SK-N-SH (cell line): Measurements from ENCODE around the gene SEMA4F. TPM values are rescaled to one million over a fixed set of nuclear protein-coding genes. Genes with fewer than 3 reads are reported as not detected.

Source experiments
- CTCF ChIA-PET: fragments of 300-600, 350-600 bp; formaldehyde crosslinking; extraction: SDS; loops from one replicate; lab custom pipeline; 2021; lab: Yijun Ruan, JAX
- POLR2A ChIA-PET: fragments of 350-600 bp; sonication (Branson Sonifier 250); formaldehyde crosslinking; extraction: SDS; loops from one replicate; lab custom pipeline; 2020; ENCODE audit warnings: antibody characterized with exemption, inconsistent platforms; lab: Yijun Ruan, JAX
- DNase-seq: peaks from one replicate; pipeline ENCODE4 v3.0.0; 2012
- H2AFZ ChIP-seq: fragments of 200-600 bp; sonication (generic); 2 replicates; pipeline ENCODE4 v1.8.1; 2016; ENCODE audit warnings: antibody characterized with exemption, mild to moderate bottlenecking, low read depth
- H3F3A ChIP-seq: fragments of 200-600 bp; sonication (generic); replicated peaks from 2 replicates; pipeline ENCODE3; 2016; ENCODE audit warnings: antibody characterized with exemption, mild to moderate bottlenecking; ENCODE audit not compliant: insufficient read depth
- H3K27ac ChIP-seq, 2 experiments: fragments of 200-500 bp in 1 of 2; fragments of 200-600 bp in 1 of 2; sonication (Bioruptor generic) in 1 of 2; sonication (generic), shearing (Covaris generic) in 1 of 2; 2 replicates each; pipeline versions ENCODE4 v1.5.1 to v1.6.1; 2014 to 2016; ENCODE audit warnings: low read depth in 2 of 2, inconsistent platforms in 1 of 2, low read length in 1 of 2, mild to moderate bottlenecking in 1 of 2, mixed read lengths in 1 of 2
- H3K27me3 ChIP-seq: fragments of 200-600 bp; sonication (generic), shearing (Covaris generic); 2 replicates; pipeline ENCODE4 v1.6.1; 2016; ENCODE audit warnings: mixed run types; ENCODE audit not compliant: insufficient read depth
- H3K36me3 ChIP-seq, 2 experiments: fragments of 200-500 bp in 1 of 2; fragments of 200-600 bp in 1 of 2; sonication (Bioruptor generic) in 1 of 2; sonication (generic) in 1 of 2; replicated peaks in 1 of 2; 2 replicates each; pipeline versions ENCODE3 to v1.5.1; 2014 to 2016; ENCODE audit warnings: low read length in 1 of 2, mild to moderate bottlenecking in 1 of 2; ENCODE audit not compliant: insufficient read depth in 2 of 2, control insufficient read depth in 1 of 2
- H3K4me1 ChIP-seq, 2 experiments: fragments of 200-500 bp in 1 of 2; fragments of 200-600 bp in 1 of 2; sonication (Bioruptor generic) in 1 of 2; sonication (generic), shearing (Covaris generic) in 1 of 2; 2 replicates each; pipeline versions ENCODE4 v1.5.1 to v1.6.1; 2014 to 2016; ENCODE audit warnings: low read depth in 1 of 2, low read length in 1 of 2, mixed run types in 1 of 2; ENCODE audit not compliant: insufficient read depth in 2 of 2, control insufficient read depth in 1 of 2
- H3K4me2 ChIP-seq: fragments of 200-600 bp; sonication (generic), shearing (Covaris generic); 2 replicates; pipeline ENCODE4 v1.6.1; 2017; ENCODE audit warnings: mixed run types
- H3K4me3 ChIP-seq, 2 experiments: fragments of 200-500 bp in 1 of 2; fragments of 200-600 bp in 1 of 2; sonication (Bioruptor generic) in 1 of 2; sonication (generic), shearing (Covaris generic) in 1 of 2; 2 replicates each; pipeline versions ENCODE4 v1.5.1 to v1.8.1; 2014 to 2016; ENCODE audit warnings: low read depth in 2 of 2, inconsistent platforms in 1 of 2, low read length in 1 of 2, mild to moderate bottlenecking in 1 of 2, mixed read lengths in 1 of 2, moderate library complexity in 1 of 2
- H3K79me2 ChIP-seq: fragments of 200-600 bp; sonication (generic); 2 replicates; pipeline ENCODE4 v1.8.1; 2017; ENCODE audit warnings: mild to moderate bottlenecking; ENCODE audit not compliant: insufficient read depth
- H3K9ac ChIP-seq: fragments of 200-600 bp; sonication (generic); 2 replicates; pipeline ENCODE4 v1.6.1; 2017; ENCODE audit warnings: mixed run types
- H3K9me2 ChIP-seq: fragments of 200-600 bp; sonication (generic); 2 replicates; pipeline ENCODE4 v1.6.1; 2017; ENCODE audit warnings: mixed run types
- H3K9me3 ChIP-seq: fragments of 200-600 bp; sonication (generic); 2 replicates; pipeline ENCODE4 v1.6.1; 2017; ENCODE audit warnings: mixed run types, mild to moderate bottlenecking, moderate library complexity
- H4K20me1 ChIP-seq: fragments of 200-600 bp; sonication (generic); 2 replicates; pipeline ENCODE4 v1.6.1; 2017; ENCODE audit warnings: mild to moderate bottlenecking, mixed run types; ENCODE audit not compliant: insufficient read depth
- FOSL2 ChIP-seq: IDR thresholded peaks from 2 replicates; pipeline ENCODE4 v1.4.0; 2012; ENCODE audit warnings: low read depth, mild to moderate bottlenecking, moderate library complexity, borderline replicate concordance
- JUND ChIP-seq: IDR thresholded peaks from 2 replicates; pipeline ENCODE4 v1.4.0; 2012
- MEF2A ChIP-seq: IDR thresholded peaks from 2 replicates; pipeline ENCODE4 v1.4.0; 2012; ENCODE audit warnings: low read depth, borderline replicate concordance
- NFIC ChIP-seq: IDR thresholded peaks from 2 replicates; pipeline ENCODE4 v1.4.0; 2012; ENCODE audit warnings: borderline replicate concordance
- NRF1 ChIP-seq: IDR thresholded peaks from 2 replicates; pipeline ENCODE4 v1.6.1; 2012; ENCODE audit warnings: low read depth, mild to moderate bottlenecking, low read length
- RAD21 ChIP-seq: IDR thresholded peaks from 2 replicates; pipeline ENCODE4 v1.6.1; 2012; ENCODE audit warnings: mild to moderate bottlenecking, low read length
- RCOR1 ChIP-seq: fragments of 150-350 bp; IDR thresholded peaks from 2 replicates; pipeline ENCODE4 v1.6.1; 2017; ENCODE audit warnings: antibody characterized with exemption, low read length
- RFX5 ChIP-seq: IDR thresholded peaks from 2 replicates; pipeline ENCODE4 v1.6.1; 2012; ENCODE audit warnings: mild to moderate bottlenecking, improper control_type of control experiment, low read length
- RXRA ChIP-seq: IDR thresholded peaks from 2 replicates; pipeline ENCODE4 v1.4.0; 2012; ENCODE audit warnings: low read depth, mild to moderate bottlenecking, borderline replicate concordance
- SMC3 ChIP-seq: IDR thresholded peaks from 2 replicates; pipeline ENCODE4 v1.6.1; 2012; ENCODE audit warnings: low read depth, low read length, improper control_type of control experiment
- YY1 ChIP-seq: IDR thresholded peaks from 2 replicates; pipeline ENCODE4 v1.4.0; 2012; ENCODE audit warnings: low read depth, mild to moderate bottlenecking
- WGBS: methylation state at CpG from one replicate; pipeline ENCODE4 v1.1.6; 2017; ENCODE audit warnings: low lambda C conversion rate; 5-methylcytosine and 5-hydroxymethylcytosine counted together
- polyA plus RNA-seq, 3 experiments: library from polyadenylated mRNA; depleted of rRNA; stranded (reverse); fragments of >200 nt; gene quantifications; 2 replicates each; pipeline ENCODE4 v1.2.3, GENCODE V29; 2012
- TF ChIP-seq, protein P1 (sequence below): IDR thresholded peaks from 2 replicates; pipeline ENCODE4 v1.4.0; 2012; ENCODE audit warnings: low read depth
- TF ChIP-seq, protein P2 (sequence below): fragments of 150-350 bp; IDR thresholded peaks from 2 replicates; pipeline ENCODE4 v1.6.1; 2017; ENCODE audit warnings: antibody characterized with exemption, low read length, low read depth, borderline replicate concordance

Gene SEMA4F
- polyA plus RNA-seq, 1 of the 3 experiments (the other 2 are of a cell fraction): 17.3 TPM

DNA sequence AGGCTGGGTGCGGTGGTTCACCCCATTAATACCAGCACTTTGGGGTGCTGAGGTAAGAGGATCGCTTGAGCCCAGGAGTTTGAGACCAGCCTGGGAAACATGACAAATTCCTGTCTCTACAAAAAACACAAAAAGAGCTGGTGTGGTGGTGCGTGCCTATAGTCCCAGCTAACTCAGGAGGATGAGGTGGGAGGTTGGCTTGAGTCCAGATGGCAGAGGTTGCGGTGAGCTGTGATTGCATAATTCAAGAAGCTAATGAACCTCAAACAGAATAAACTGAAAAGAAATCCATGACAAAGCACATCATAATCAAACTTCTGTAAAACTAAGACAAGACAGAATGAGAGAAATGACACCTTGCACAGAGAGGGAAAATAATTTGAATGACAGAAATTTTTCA, 54.8 kb downstream of the SEMA4F start:
- H3K4me2 ChIP-seq: no peak overlapping the region
- POLR2A ChIA-PET: no interaction called here

GRCh38 chr2:74712223-74713053, 58.4 kb downstream of the SEMA4F start:
- no peak overlapping the region for H3K27ac ChIP-seq
- H2AFZ ChIP-seq: no peak overlapping the region
- H3K36me3 ChIP-seq: no peaks in the 10 kb centered on the region
- peaks cover 0 to 7% of the 10 kb centered on the region in 2 experiments; a peak in 2 of 4 replicates for H3K4me1 ChIP-seq
- ChIA-PET POLR2A (no interaction called here), CTCF (interaction anchor here (1.8 to 6.5 kb wide), 5 partner anchors 9 to 165 kb away, joined by 8 to 93 read pairs (median 49); partner anchors contain the start of gene HK2)
- no peaks in the 10 kb centered on the region for H3F3A ChIP-seq
- H3K27me3 ChIP-seq: no peaks in the 10 kb centered on the region
- H3K9me2 ChIP-seq: no peaks in the 10 kb centered on the region
- no peaks in the 10 kb centered on the region for H3K79me2 ChIP-seq
- H3K9ac ChIP-seq: no peak overlapping the region
- no peak for TF ChIP-seq RCOR1
- TF ChIP-seq RXRA: no peak
- no peak for TF ChIP-seq SMC3
- TF ChIP-seq, protein P1, sequence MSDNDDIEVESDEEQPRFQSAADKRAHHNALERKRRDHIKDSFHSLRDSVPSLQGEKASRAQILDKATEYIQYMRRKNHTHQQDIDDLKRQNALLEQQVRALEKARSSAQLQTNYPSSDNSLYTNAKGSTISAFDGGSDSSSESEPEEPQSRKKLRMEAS: no peak
- TF ChIP-seq RFX5: no peak
- TF ChIP-seq FOSL2: no peak
- DNase-seq: no peak
- no peaks in the 10 kb centered on the region for H3K9me3 ChIP-seq
- WGBS: 79% methylated on average over 9 of the region's 9 CpGs
- no peak overlapping the region for H3K4me3 ChIP-seq
- H4K20me1 ChIP-seq: no peaks in the 10 kb centered on the region
- H3K4me2 ChIP-seq: no peak overlapping the region

More for the DNA sequence above, 54.8 kb downstream of the SEMA4F start:
- H4K20me1 ChIP-seq: no peaks in the 10 kb centered on the region
- DNase-seq: no peak
- no peak overlapping the region for H3K4me3 ChIP-seq
- H3K79me2 ChIP-seq: no peaks in the 10 kb centered on the region
- TF ChIP-seq NFIC (no peak), RAD21 (no peak), RXRA (no peak), MEF2A (no peak), YY1 (no peak), NRF1 (no peak), JUND (no peak)
- TF ChIP-seq, protein P2, sequence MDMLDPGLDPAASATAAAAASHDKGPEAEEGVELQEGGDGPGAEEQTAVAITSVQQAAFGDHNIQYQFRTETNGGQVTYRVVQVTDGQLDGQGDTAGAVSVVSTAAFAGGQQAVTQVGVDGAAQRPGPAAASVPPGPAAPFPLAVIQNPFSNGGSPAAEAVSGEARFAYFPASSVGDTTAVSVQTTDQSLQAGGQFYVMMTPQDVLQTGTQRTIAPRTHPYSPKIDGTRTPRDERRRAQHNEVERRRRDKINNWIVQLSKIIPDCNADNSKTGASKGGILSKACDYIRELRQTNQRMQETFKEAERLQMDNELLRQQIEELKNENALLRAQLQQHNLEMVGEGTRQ: no peak
- 87% methylated on average over 4 of the region's 4 CpGs for WGBS
- no peaks in the 10 kb centered on the region for H3K9me2 ChIP-seq
- no peaks in the 10 kb centered on the region for H3K27me3 ChIP-seq
- H3K4me1 ChIP-seq: peaks cover 0 to 2% of the 10 kb centered on the region in 2 experiments; a peak in 1 of 4 replicates
- no peaks in the 10 kb centered on the region for H3K36me3 ChIP-seq
- CTCF ChIA-PET: interaction anchor here (1.1 to 2.2 kb wide), 6 partner anchors 18 to 275 kb away, joined by 3 to 5 read pairs (median 3); no protein-coding TSS in a partner anchor
- no peak overlapping the region for H3K9ac ChIP-seq
- H3K27ac ChIP-seq: no peak overlapping the region
- H3F3A ChIP-seq: no peaks in the 10 kb centered on the region
- H2AFZ ChIP-seq: no peak overlapping the region
- no peaks in the 10 kb centered on the region for H3K9me3 ChIP-seq
